ENCODE data around the gene GTF3C2. TPM values are rescaled to one million over a fixed set of nuclear protein-coding genes. Genes with fewer than 3 reads are reported as not detected.

Gene GTF3C2
- total and polyA plus RNA-seq, 10 of the 15 experiments (the other 5 are each of a cell fraction or from before 2014, with no cell fraction given): 45.9 to 105 (median 80.3) TPM

DNA sequence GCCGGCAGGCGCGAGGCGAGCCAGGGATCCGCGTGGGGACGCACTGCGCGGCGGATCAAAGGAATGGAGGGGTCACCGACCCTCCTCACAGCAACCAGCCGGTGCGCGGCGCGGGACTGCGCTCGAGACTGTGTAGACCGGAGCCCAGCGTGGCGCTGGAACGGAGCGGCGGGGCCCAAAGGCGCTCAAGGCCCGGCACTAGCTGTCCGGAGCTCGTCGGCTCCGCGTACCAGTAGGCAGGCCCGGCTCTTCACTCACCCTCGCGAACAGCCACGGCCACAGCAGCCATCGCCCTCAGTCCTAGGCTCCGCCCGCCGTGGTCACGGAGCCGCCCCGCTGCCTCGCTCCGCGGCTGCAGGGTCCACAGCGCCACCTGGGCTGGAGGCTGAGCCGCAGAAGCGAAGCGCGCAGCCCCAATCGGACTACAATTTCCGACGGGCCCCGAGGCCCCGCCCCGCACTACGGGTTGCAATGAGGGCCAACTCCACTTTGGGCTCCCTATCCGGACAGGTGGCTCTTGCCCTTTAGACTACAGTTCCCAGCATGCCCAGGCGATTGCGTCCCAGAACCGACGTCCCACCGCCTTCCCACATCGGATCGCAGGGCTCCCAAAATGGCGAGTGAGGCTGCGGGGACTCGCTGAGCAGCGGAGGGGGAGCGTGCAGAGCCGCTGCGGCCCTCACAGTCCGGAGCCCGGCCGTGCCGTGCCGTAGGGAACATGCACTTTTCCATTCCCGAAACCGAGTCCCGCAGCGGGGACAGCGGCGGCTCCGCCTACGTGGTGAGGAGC lies 13.7 kb upstream of the GTF3C2 start, which contains the start of the genes EIF2B4 and SNX17 (continued):
- TF ChIP-seq SMC3 (IDR thresholded peaks at IDR 0.05; ENCODE audit: borderline replicate concordance, low read length): peak; percentile 46; the same call in 1 of the 2 replicates
- no peak for TF ChIP-seq KAT2A (conservative IDR thresholded peaks at IDR 0.05; ENCODE audit: control insufficient read depth, low read depth, low read length)
- TF ChIP-seq MEF2B (IDR thresholded peaks at IDR 0.05; ENCODE audit: partially characterized antibody, poor library complexity, severe bottlenecking): no peak
- TF ChIP-seq ATF7 (IDR thresholded peaks at IDR 0.05; ENCODE audit: low read depth): peak; percentile 17; the same call in 1 of the 2 replicates
- TF ChIP-seq, protein P1, sequence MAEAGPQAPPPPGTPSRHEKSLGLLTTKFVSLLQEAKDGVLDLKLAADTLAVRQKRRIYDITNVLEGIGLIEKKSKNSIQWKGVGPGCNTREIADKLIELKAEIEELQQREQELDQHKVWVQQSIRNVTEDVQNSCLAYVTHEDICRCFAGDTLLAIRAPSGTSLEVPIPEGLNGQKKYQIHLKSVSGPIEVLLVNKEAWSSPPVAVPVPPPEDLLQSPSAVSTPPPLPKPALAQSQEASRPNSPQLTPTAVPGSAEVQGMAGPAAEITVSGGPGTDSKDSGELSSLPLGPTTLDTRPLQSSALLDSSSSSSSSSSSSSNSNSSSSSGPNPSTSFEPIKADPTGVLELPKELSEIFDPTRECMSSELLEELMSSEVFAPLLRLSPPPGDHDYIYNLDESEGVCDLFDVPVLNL (IDR thresholded peaks at IDR 0.05; ENCODE audit: low read depth, low read length): peak; percentile 42; the same call in 1 of the 2 replicates
- TF ChIP-seq PAX5 (IDR thresholded peaks at IDR 0.05; ENCODE audit: borderline replicate concordance, low read depth, low read length): peak; percentile 90
- TF ChIP-seq FOS (IDR thresholded peaks at IDR 0.05; ENCODE audit: borderline replicate concordance, extremely low read depth, insufficient read length): no peak
- peak; percentile 92 for TF ChIP-seq NR2F1 (conservative IDR thresholded peaks at IDR 0.05)
- peak; percentile 97 for TF ChIP-seq TCF12 (IDR thresholded peaks at IDR 0.05; ENCODE audit: low read depth, low read length)
- no peak for TF ChIP-seq SREBF2 (IDR thresholded peaks at IDR 0.05; ENCODE audit: low read length)
- TF ChIP-seq TCF7 (IDR thresholded peaks at IDR 0.05; ENCODE audit: borderline replicate concordance): no peak; the same call in 1 of the 2 replicates
- TF ChIP-seq MXI1 (IDR thresholded peaks at IDR 0.05; ENCODE audit: low read depth, low read length): peak; percentile 91
- TF ChIP-seq IRF4 (IDR thresholded peaks at IDR 0.05; ENCODE audit: low read depth, low read length): peak; percentile 32; the same call in 1 of the 2 replicates
- no peak; the same call in 1 of the 2 replicates for TF ChIP-seq RB1 (IDR thresholded peaks at IDR 0.05; ENCODE audit: borderline replicate concordance)
- TF ChIP-seq CHD2 (IDR thresholded peaks at IDR 0.05; ENCODE audit: borderline replicate concordance, low read depth, low read length): peak; percentile 84
- TF ChIP-seq, protein P2, sequence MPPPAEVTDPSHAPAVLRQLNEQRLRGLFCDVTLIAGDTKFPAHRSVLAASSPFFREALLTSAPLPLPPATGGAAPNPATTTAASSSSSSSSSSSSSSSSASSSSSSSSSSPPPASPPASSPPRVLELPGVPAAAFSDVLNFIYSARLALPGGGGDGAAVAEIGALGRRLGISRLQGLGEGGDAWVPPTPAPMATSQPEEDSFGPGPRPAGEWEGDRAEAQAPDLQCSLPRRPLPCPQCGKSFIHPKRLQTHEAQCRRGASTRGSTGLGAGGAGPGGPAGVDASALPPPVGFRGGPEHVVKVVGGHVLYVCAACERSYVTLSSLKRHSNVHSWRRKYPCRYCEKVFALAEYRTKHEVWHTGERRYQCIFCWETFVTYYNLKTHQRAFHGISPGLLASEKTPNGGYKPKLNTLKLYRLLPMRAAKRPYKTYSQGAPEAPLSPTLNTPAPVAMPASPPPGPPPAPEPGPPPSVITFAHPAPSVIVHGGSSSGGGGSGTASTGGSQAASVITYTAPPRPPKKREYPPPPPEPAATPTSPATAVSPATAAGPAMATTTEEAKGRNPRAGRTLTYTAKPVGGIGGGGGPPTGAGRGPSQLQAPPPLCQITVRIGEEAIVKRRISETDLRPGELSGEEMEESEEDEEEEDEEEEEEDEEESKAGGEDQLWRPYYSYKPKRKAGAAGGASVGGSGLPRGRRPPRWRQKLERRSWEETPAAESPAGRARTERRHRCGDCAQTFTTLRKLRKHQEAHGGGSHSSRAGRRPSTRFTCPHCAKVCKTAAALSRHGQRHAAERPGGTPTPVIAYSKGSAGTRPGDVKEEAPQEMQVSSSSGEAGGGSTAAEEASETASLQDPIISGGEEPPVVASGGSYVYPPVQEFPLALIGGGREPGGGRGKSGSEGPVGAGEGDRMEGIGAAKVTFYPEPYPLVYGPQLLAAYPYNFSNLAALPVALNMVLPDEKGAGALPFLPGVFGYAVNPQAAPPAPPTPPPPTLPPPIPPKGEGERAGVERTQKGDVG (CRISPR knock-in tag; IDR thresholded peaks at IDR 0.05): no peak
- TF ChIP-seq POLR2AphosphoS2 (IDR thresholded peaks at IDR 0.05; ENCODE audit: low read depth, low read length): peak; percentile 76; the same call in 1 of the 2 replicates
- no peak for TF ChIP-seq FOXK2 (IDR thresholded peaks at IDR 0.05)
- peak; percentile 92; the same call in 1 of the 2 replicates for TF ChIP-seq ZNF207 (IDR thresholded peaks at IDR 0.05; ENCODE audit: borderline replicate concordance)
- TF ChIP-seq LARP7 (IDR thresholded peaks at IDR 0.05): peak; percentile 92
- TF ChIP-seq EZH2 (IDR thresholded peaks at IDR 0.05; ENCODE audit: borderline replicate concordance, control insufficient read depth, low read depth, low read length): no peak
- TF ChIP-seq NRF1 (conservative IDR thresholded peaks at IDR 0.05; ENCODE audit: low read depth, low read length): peak; percentile 29; the same call in 1 of the 2 replicates
- peak; percentile 77 for TF ChIP-seq NR2C1 (IDR thresholded peaks at IDR 0.05)
- TF ChIP-seq, protein P3, sequence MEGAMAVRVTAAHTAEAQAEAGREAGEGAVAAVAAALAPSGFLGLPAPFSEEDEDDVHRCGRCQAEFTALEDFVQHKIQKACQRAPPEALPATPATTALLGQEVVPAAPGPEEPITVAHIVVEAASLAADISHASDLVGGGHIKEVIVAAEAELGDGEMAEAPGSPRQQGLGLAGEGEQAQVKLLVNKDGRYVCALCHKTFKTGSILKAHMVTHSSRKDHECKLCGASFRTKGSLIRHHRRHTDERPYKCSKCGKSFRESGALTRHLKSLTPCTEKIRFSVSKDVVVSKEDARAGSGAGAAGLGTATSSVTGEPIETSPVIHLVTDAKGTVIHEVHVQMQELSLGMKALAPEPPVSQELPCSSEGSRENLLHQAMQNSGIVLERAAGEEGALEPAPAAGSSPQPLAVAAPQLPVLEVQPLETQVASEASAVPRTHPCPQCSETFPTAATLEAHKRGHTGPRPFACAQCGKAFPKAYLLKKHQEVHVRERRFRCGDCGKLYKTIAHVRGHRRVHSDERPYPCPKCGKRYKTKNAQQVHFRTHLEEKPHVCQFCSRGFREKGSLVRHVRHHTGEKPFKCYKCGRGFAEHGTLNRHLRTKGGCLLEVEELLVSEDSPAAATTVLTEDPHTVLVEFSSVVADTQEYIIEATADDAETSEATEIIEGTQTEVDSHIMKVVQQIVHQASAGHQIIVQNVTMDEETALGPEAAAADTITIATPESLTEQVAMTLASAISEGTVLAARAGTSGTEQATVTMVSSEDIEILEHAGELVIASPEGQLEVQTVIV (IDR thresholded peaks at IDR 0.05; ENCODE audit: borderline replicate concordance, partially characterized antibody): peak; percentile 64
- no peak for TF ChIP-seq ZNF24 (IDR thresholded peaks at IDR 0.05)

All from GM12878 (cell line).